ENCODE results near the gene CEP83. TPM values are rescaled to one million over a fixed set of nuclear protein-coding genes. Genes with fewer than 3 reads are reported as not detected.

CEP83 gene
- polyA plus RNA-seq, 1 donor (not counting 4 experiments of a cell fraction or from before 2014, with no cell fraction given) = 9.5 TPM

- Histone ChIP-seq H3K9ac (ENCODE audit: control insufficient read depth, extremely low read depth, insufficient read depth, low read length) (no peak overlapping the region), H3K4me2 (ENCODE audit: control insufficient read depth, extremely low read depth, insufficient read depth, low read depth, low read length) (no peak overlapping the region), H3K27me3 (ENCODE audit: control insufficient read depth, extremely low read depth, insufficient read depth, low read length) (no peaks in the 10 kb centered on the region), H3K9me3 (ENCODE audit: control insufficient read depth, low read depth, low read length) (no peaks in the 10 kb centered on the region), H3K36me3 (ENCODE audit: control insufficient read depth in 2 of 2, extremely low read depth in 1 of 2, insufficient read depth in 2 of 2, low read length in 2 of 2) (no peaks in the 10 kb centered on the region), H2AFZ (ENCODE audit: control insufficient read depth, low read length) (no peak overlapping the region), H3K27ac (ENCODE audit: control insufficient read depth, insufficient read depth, low read length) (no peak overlapping the region), H3K79me2 (ENCODE audit: control insufficient read depth, insufficient read depth, low read length) (no peaks in the 10 kb centered on the region), H3K4me3 (ENCODE audit: control insufficient read depth in 2 of 3, extremely low read depth in 1 of 3, insufficient read depth in 2 of 3, low read depth in 1 of 3, low read length in 3 of 3) (no peak overlapping the region), H4K20me1 (ENCODE audit: control insufficient read depth, extremely low read depth, insufficient read depth, low read length) (no peaks in the 10 kb centered on the region), H3K4me1 (ENCODE audit: control insufficient read depth, extremely low read depth, insufficient read depth, low read length) (no peaks in the 10 kb centered on the region), H3K9me1 (ENCODE audit: control insufficient read depth, extremely low read depth, insufficient read depth, low read length) (no peaks in the 10 kb centered on the region)
- DNase-seq (ENCODE audit: low read depth, low spot score) = no peak
- dilution Hi-C loops (cut with MboI; ENCODE audit: extremely low pct_ligation_motif_present, low sequenced_read_pairs) = no loop called here
- no peak for TF ChIP-seq EZH2 (IDR thresholded peaks at IDR 0.05; ENCODE audit: low read length)
- TF ChIP-seq, protein P1, sequence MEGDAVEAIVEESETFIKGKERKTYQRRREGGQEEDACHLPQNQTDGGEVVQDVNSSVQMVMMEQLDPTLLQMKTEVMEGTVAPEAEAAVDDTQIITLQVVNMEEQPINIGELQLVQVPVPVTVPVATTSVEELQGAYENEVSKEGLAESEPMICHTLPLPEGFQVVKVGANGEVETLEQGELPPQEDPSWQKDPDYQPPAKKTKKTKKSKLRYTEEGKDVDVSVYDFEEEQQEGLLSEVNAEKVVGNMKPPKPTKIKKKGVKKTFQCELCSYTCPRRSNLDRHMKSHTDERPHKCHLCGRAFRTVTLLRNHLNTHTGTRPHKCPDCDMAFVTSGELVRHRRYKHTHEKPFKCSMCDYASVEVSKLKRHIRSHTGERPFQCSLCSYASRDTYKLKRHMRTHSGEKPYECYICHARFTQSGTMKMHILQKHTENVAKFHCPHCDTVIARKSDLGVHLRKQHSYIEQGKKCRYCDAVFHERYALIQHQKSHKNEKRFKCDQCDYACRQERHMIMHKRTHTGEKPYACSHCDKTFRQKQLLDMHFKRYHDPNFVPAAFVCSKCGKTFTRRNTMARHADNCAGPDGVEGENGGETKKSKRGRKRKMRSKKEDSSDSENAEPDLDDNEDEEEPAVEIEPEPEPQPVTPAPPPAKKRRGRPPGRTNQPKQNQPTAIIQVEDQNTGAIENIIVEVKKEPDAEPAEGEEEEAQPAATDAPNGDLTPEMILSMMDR (optimal IDR thresholded peaks at IDR 0.05 in 1 of 3, IDR thresholded peaks at IDR 0.05 in 1 of 3, conservative IDR thresholded peaks at IDR 0.05 in 1 of 3; ENCODE audit: extremely low read depth in 1 of 3, insufficient read depth in 2 of 3, low read length in 3 of 3) = no peak
- no peak for FAIRE-seq
Observed at GRCh38 chr12:94338006-94338794, 121.5 kb downstream of the CEP83 start.

GRCh38 chr12:94336211-94336925, 123.3 kb downstream of the CEP83 start:
- Histone ChIP-seq H3K79me2 (ENCODE audit: control insufficient read depth, insufficient read depth, low read length) (no peaks in the 10 kb centered on the region), H3K4me1 (ENCODE audit: control insufficient read depth, extremely low read depth, insufficient read depth, low read length) (no peaks in the 10 kb centered on the region), H3K4me2 (ENCODE audit: control insufficient read depth, extremely low read depth, insufficient read depth, low read depth, low read length) (no peak overlapping the region), H3K36me3 (ENCODE audit: control insufficient read depth in 2 of 2, extremely low read depth in 1 of 2, insufficient read depth in 2 of 2, low read length in 2 of 2) (no peaks in the 10 kb centered on the region), H3K27ac (ENCODE audit: control insufficient read depth, insufficient read depth, low read length) (no peak overlapping the region), H3K9me3 (ENCODE audit: control insufficient read depth, low read depth, low read length) (no peaks in the 10 kb centered on the region), H3K27me3 (ENCODE audit: control insufficient read depth, extremely low read depth, insufficient read depth, low read length) (no peaks in the 10 kb centered on the region), H3K4me3 (ENCODE audit: control insufficient read depth in 2 of 3, extremely low read depth in 1 of 3, insufficient read depth in 2 of 3, low read depth in 1 of 3, low read length in 3 of 3) (no peak overlapping the region), H2AFZ (ENCODE audit: control insufficient read depth, low read length) (no peak overlapping the region), H4K20me1 (ENCODE audit: control insufficient read depth, extremely low read depth, insufficient read depth, low read length) (no peaks in the 10 kb centered on the region), H3K9me1 (ENCODE audit: control insufficient read depth, extremely low read depth, insufficient read depth, low read length) (no peaks in the 10 kb centered on the region), H3K9ac (ENCODE audit: control insufficient read depth, extremely low read depth, insufficient read depth, low read length) (no peak overlapping the region)
- FAIRE-seq (no peak), DNase-seq (ENCODE audit: low read depth, low spot score) (no peak)
- dilution Hi-C loops (cut with MboI; ENCODE audit: extremely low pct_ligation_motif_present, low sequenced_read_pairs) = no loop called here
- no peak for TF ChIP-seq EZH2 (IDR thresholded peaks at IDR 0.05; ENCODE audit: low read length)
- TF ChIP-seq, protein P1 (optimal IDR thresholded peaks at IDR 0.05 in 1 of 3, IDR thresholded peaks at IDR 0.05 in 1 of 3, conservative IDR thresholded peaks at IDR 0.05 in 1 of 3; ENCODE audit: extremely low read depth in 1 of 3, insufficient read depth in 2 of 3, low read length in 3 of 3) = no peak
